Neuronal stem cell (in vitro differentiated cells): Measurements from ENCODE around the gene ADD1.

Source experiments
- DNase-seq: peaks from one replicate; pipeline ENCODE4 v3.0.0-alpha.2; 2013; ENCODE audit warnings: low spot score
- H2AFZ ChIP-seq: one replicate; pipeline ENCODE4 v1.6.1; 2013; ENCODE audit warnings: mild to moderate bottlenecking, low read length, inconsistent platforms
- H2AK5ac ChIP-seq: 2 replicates; pipeline ENCODE4 v1.6.1; 2013; ENCODE audit warnings: low read depth, mild to moderate bottlenecking, inconsistent platforms, low read length, moderate library complexity, mixed read lengths
- H2BK120ac ChIP-seq: 2 replicates; pipeline ENCODE4 v1.6.1; 2013; ENCODE audit warnings: low read depth, mild to moderate bottlenecking, inconsistent platforms, low read length, moderate library complexity, mixed read lengths
- H2BK12ac ChIP-seq: one replicate; pipeline ENCODE4 v1.6.1; 2013; ENCODE audit warnings: low read length, inconsistent platforms
- H2BK15ac ChIP-seq: 2 replicates; pipeline ENCODE4 v1.6.1; 2013; ENCODE audit warnings: mild to moderate bottlenecking, low read length, inconsistent platforms, mixed read lengths
- H2BK5ac ChIP-seq: one replicate; pipeline ENCODE4 v1.6.1; 2013; ENCODE audit warnings: inconsistent platforms, mild to moderate bottlenecking, low read length, moderate library complexity
- H3K14ac ChIP-seq: one replicate; pipeline ENCODE4 v1.6.1; 2013; ENCODE audit warnings: low read length, inconsistent platforms
- H3K18ac ChIP-seq: 2 replicates; pipeline ENCODE4 v1.6.1; 2013; ENCODE audit warnings: low read length, inconsistent platforms
- H3K23ac ChIP-seq: 2 replicates; pipeline ENCODE4 v1.6.1; 2013; ENCODE audit warnings: low read depth, mild to moderate bottlenecking, mixed read lengths, low read length, inconsistent platforms; ENCODE audit not compliant: poor library complexity
- H3K27ac ChIP-seq: replicated peaks from 3 replicates; pipeline ENCODE4 v1.5.1; 2013; ENCODE audit warnings: low read length, inconsistent platforms
- H3K27me3 ChIP-seq, 3 experiments: 2 replicates each; pipeline ENCODE4 v1.6.1; 2013; ENCODE audit warnings: low read length in 3 of 3, mild to moderate bottlenecking in 2 of 3, inconsistent platforms in 1 of 3, low read depth in 1 of 3, mixed read lengths in 1 of 3, moderate library complexity in 1 of 3; ENCODE audit not compliant: control insufficient read depth in 3 of 3, insufficient read depth in 3 of 3
- H3K36me3 ChIP-seq, 2 donors: replicated peaks in 1 of 2; 2 replicates each; pipeline ENCODE4 v1.6.1; 2013; ENCODE audit warnings: low read length in 2 of 2; ENCODE audit not compliant: control insufficient read depth in 2 of 2, insufficient read depth in 2 of 2
- H3K4ac ChIP-seq: 2 replicates; pipeline ENCODE4 v1.6.1; 2013; ENCODE audit warnings: inconsistent platforms, mild to moderate bottlenecking, low read length, moderate library complexity
- H3K4me1 ChIP-seq, 2 donors: 1 replicate in 1 of 2; 2 replicates in 1 of 2; pipeline ENCODE4 v1.6.1; 2013; ENCODE audit warnings: low read length in 2 of 2, low read depth in 1 of 2; ENCODE audit not compliant: control insufficient read depth in 2 of 2, insufficient read depth in 1 of 2
- H3K4me2 ChIP-seq: one replicate; pipeline ENCODE4 v1.6.1; 2013; ENCODE audit warnings: mild to moderate bottlenecking, low read length, inconsistent platforms; ENCODE audit not compliant: insufficient read depth, poor library complexity, severe bottlenecking
- H3K4me3 ChIP-seq, 2 donors: 2 replicates each; pipeline ENCODE4 v1.5.1; 2013; ENCODE audit warnings: low read length in 2 of 2, mild to moderate bottlenecking in 2 of 2, inconsistent platforms in 1 of 2, moderate library complexity in 1 of 2
- H3K79me1 ChIP-seq: one replicate; pipeline ENCODE4 v1.6.1; 2013; ENCODE audit warnings: low read depth, mild to moderate bottlenecking, inconsistent platforms, low read length, moderate library complexity
- H3K9ac ChIP-seq: one replicate; pipeline ENCODE4 v1.6.1; 2013; ENCODE audit warnings: mild to moderate bottlenecking, low read depth, low read length, inconsistent platforms; ENCODE audit not compliant: poor library complexity
- H3K9me3 ChIP-seq, 2 donors: replicated peaks in 1 of 2; 2 replicates each; pipeline versions ENCODE3 to v1.6.1; 2013; ENCODE audit warnings: low read length in 2 of 2, mild to moderate bottlenecking in 2 of 2, inconsistent platforms in 1 of 2, low read depth in 1 of 2, mixed read lengths in 1 of 2, moderate library complexity in 1 of 2; ENCODE audit not compliant: control insufficient read depth in 2 of 2, insufficient read depth in 1 of 2
- H4K8ac ChIP-seq: one replicate; pipeline ENCODE4 v1.6.1; 2013; ENCODE audit warnings: low read depth, mild to moderate bottlenecking, inconsistent platforms, low read length, moderate library complexity
- H4K91ac ChIP-seq: one replicate; pipeline ENCODE4 v1.6.1; 2013; ENCODE audit warnings: low read length, low read depth, mild to moderate bottlenecking, inconsistent platforms; ENCODE audit not compliant: poor library complexity
- WGBS, 2 donors: extraction: QIAGEN DNeasy Blood & Tissue Kit; methylation state at CpG; one replicate each; pipeline ENCODE4 v1.1.7; 2013; ENCODE audit warnings: missing lambda C conversion rate in 2 of 2, mixed read lengths in 1 of 2; ENCODE audit not compliant: insufficient read length in 2 of 2, insufficient replicate concordance in 1 of 2; ENCODE audit errors: extremely low coverage in 2 of 2; 5-methylcytosine and 5-hydroxymethylcytosine counted together

ADD1 gene

GRCh38 chr4:2795893-2796848 is 47.5 kb upstream of the ADD1 start:
- no peaks in the 10 kb centered on the region for H3K36me3 ChIP-seq
- WGBS, 2 donors, result no CpG with 5 or more reads among the region's 27 CpGs

GRCh38 chr4:2796849-2797544 is 46.6 kb upstream of the ADD1 start:
- Histone ChIP-seq H3K79me1 (no peaks in the 10 kb centered on the region), H3K4me1 (peaks cover 23 to 45% of the 10 kb centered on the region in 2 donors), H3K9me3 (no peaks in the 10 kb centered on the region), H2BK12ac (peak overlapping the region; percentile 43), H3K27me3 (peaks cover 3 to 23% (median 16%) of the 10 kb centered on the region in 3 experiments), H2AFZ (no peak overlapping the region), H3K36me3 (no peaks in the 10 kb centered on the region), H3K14ac (no peak overlapping the region), H2AK5ac (peak overlapping the region; percentile 58), H2BK120ac (no peak overlapping the region), H4K8ac (no peak overlapping the region), H3K18ac (peak overlapping the region; percentile 46), H3K9ac (peak overlapping the region; percentile 27), H3K4ac (no peak overlapping the region), H3K27ac (no peak overlapping the region), H4K91ac (no peak overlapping the region), H2BK15ac (peak overlapping the region; percentile 20), H2BK5ac (no peak overlapping the region), H3K4me3 (no peak overlapping the region), H3K4me2 (no peak overlapping the region), H3K23ac (peak overlapping the region; percentile 40)
- no peak for DNase-seq
- no CpG with 5 or more reads among the region's 13 CpGs for WGBS, 2 donors

More at GRCh38 chr4:2795893-2796848, 47.5 kb upstream of the ADD1 start:
- Histone ChIP-seq H2BK120ac (no peak overlapping the region), H4K8ac (no peak overlapping the region), H3K9ac (peak overlapping the region; percentile 27), H3K79me1 (no peaks in the 10 kb centered on the region), H2BK12ac (peak overlapping the region; percentile 46), H3K27ac (no peak overlapping the region), H4K91ac (no peak overlapping the region), H3K18ac (peak overlapping the region; percentile 46), H3K4me3 (peak overlapping the region in 1 of 2 donors; percentile 13), H2BK5ac (peak overlapping the region; percentile 62), H3K4ac (peak overlapping the region; percentile 18), H3K27me3 (peaks cover 3 to 31% (median 16%) of the 10 kb centered on the region in 3 experiments), H3K4me2 (no peak overlapping the region), H3K4me1 (peaks cover 20 to 40% of the 10 kb centered on the region in 2 donors), H2AFZ (no peak overlapping the region), H3K23ac (peak overlapping the region; percentile 55), H2AK5ac (peak overlapping the region; percentile 93), H3K14ac (peak overlapping the region; percentile 38), H3K9me3 (no peaks in the 10 kb centered on the region), H2BK15ac (no peak overlapping the region)
- no peak for DNase-seq

- Histone ChIP-seq H3K4ac (no peak overlapping the region), H2AFZ (peak overlapping the region; percentile 29), H2BK15ac (peak overlapping the region; percentile 20), H3K4me1 (peaks cover 20 to 45% of the 10 kb centered on the region in 2 donors), H3K79me1 (no peaks in the 10 kb centered on the region), H2BK120ac (peak overlapping the region; percentile 7), H2BK12ac (no peak overlapping the region), H3K4me2 (no peak overlapping the region), H3K18ac (peak overlapping the region; percentile 63), H3K36me3 (no peaks in the 10 kb centered on the region), H3K27ac (no peak overlapping the region), H3K27me3 (peaks cover 3 to 19% (median 16%) of the 10 kb centered on the region in 3 experiments), H3K9me3 (no peaks in the 10 kb centered on the region), H2BK5ac (no peak overlapping the region), H3K9ac (no peak overlapping the region), H4K8ac (peak overlapping the region; percentile 6), H3K23ac (peak overlapping the region; percentile 26), H4K91ac (no peak overlapping the region), H3K4me3 (no peak overlapping the region), H2AK5ac (peak overlapping the region; percentile 58), H3K14ac (no peak overlapping the region)
- no peak for DNase-seq
- WGBS, 2 donors, result no CpG with 5 or more reads among the region's 23 CpGs
These were observed 45.9 kb upstream of the ADD1 start for GRCh38 chr4:2797545-2798305.
